SK-N-SH (cell line): Measurements from ENCODE around the gene ARHGAP44.

Experiments used
- CTCF ChIP-seq: fragments of 200-600 bp; sonication (generic); IDR thresholded peaks from 2 replicates; pipeline ENCODE4 v1.6.1; 2017; ENCODE audit warnings: antibody characterized with exemption, mild to moderate bottlenecking, moderate library complexity
- NRF1 ChIP-seq: IDR thresholded peaks from 2 replicates; pipeline ENCODE4 v1.6.1; 2012; ENCODE audit warnings: low read depth, mild to moderate bottlenecking, low read length
- POLR2AphosphoS5 ChIP-seq: IDR thresholded peaks from 2 replicates; pipeline ENCODE4 v1.6.1; 2012; ENCODE audit warnings: low read depth, low read length
- RCOR1 ChIP-seq: fragments of 150-350 bp; IDR thresholded peaks from 2 replicates; pipeline ENCODE4 v1.6.1; 2017; ENCODE audit warnings: antibody characterized with exemption, low read length
- REST ChIP-seq: IDR thresholded peaks from 2 replicates; pipeline ENCODE4 v1.6.1; 2012; ENCODE audit warnings: mild to moderate bottlenecking, low read depth, low read length, moderate library complexity
- RXRA ChIP-seq: IDR thresholded peaks from 2 replicates; pipeline ENCODE4 v1.4.0; 2012; ENCODE audit warnings: low read depth, mild to moderate bottlenecking, borderline replicate concordance
- SMC3 ChIP-seq: IDR thresholded peaks from 2 replicates; pipeline ENCODE4 v1.6.1; 2012; ENCODE audit warnings: low read depth, low read length, improper control_type of control experiment
- TEAD4 ChIP-seq: IDR thresholded peaks from 2 replicates; pipeline ENCODE4 v1.4.0; 2012; ENCODE audit warnings: mild to moderate bottlenecking, borderline replicate concordance; ENCODE audit not compliant: insufficient read depth
- USF1 ChIP-seq: IDR thresholded peaks from 2 replicates; pipeline ENCODE4 v1.4.0; 2012; ENCODE audit warnings: low read depth, borderline replicate concordance
- TF ChIP-seq, protein P1 (sequence below): IDR thresholded peaks from 2 replicates; pipeline ENCODE4 v1.4.0; 2012; ENCODE audit warnings: low read depth

DNA sequence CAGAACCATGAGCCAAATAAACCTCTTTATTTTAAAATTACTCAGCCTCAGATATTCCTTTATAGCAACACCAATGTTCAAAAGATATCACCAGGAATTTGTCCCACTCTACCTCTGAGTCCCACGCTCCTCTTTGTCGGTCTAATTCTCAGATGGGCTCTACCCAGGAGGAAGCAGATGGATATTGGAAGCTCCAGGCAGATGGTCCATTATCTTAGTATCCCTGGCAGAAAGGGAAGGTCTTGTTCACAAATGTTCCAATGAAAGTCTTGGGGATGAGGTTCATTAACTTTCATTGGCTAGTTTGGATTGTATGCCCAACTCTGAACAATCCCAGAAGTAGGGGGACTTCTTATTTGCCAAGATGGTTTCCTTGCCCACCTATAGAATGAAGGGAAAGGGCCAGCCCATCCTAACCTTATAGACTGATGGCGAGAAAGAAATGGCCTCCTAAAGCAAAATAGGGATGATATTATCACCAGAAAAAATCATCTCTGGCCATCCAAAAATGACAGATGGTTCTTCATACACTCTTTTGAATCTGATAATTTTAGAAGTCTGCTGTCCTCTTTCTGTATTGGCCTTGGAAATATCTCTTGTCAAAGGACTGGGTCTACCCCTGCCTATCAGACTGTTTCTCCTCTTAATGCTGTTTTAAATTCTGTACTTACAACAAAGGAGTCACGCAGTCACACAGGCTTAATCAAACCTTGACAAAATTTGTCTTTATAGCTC, 249.8 kb downstream of the ARHGAP44 start:
- TF ChIP-seq NRF1 (no peak), CTCF (no peak), TEAD4 (no peak), SMC3 (no peak), REST (no peak), RCOR1 (no peak), USF1 (no peak), POLR2AphosphoS5 (no peak), RXRA (no peak)
- TF ChIP-seq, protein P1, sequence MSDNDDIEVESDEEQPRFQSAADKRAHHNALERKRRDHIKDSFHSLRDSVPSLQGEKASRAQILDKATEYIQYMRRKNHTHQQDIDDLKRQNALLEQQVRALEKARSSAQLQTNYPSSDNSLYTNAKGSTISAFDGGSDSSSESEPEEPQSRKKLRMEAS, result no peak
